Stomach (tissue), 4 donors: Measurements from ENCODE around the gene TP53I13.

Experiments used
- CTCF ChIP-seq, 7 experiments: fragments of 450-650 bp in 4 of 7; fragments of 200-600 bp in 3 of 7; sonication (generic) in 3 of 7; IDR thresholded peaks; one replicate each; pipeline ENCODE4 v1.5.1; 2016 to 2019; ENCODE audit warnings: antibody characterized with exemption in 7 of 7, control low read depth in 2 of 7, mild to moderate bottlenecking in 1 of 7
- POLR2A ChIP-seq, 4 donors: fragments of 450-650 bp; IDR thresholded peaks; one replicate each; pipeline ENCODE4 v1.6.1; 2016; ENCODE audit warnings: antibody characterized with exemption in 4 of 4, control low read depth in 2 of 4, mild to moderate bottlenecking in 1 of 4, moderate library complexity in 1 of 4

DNA sequence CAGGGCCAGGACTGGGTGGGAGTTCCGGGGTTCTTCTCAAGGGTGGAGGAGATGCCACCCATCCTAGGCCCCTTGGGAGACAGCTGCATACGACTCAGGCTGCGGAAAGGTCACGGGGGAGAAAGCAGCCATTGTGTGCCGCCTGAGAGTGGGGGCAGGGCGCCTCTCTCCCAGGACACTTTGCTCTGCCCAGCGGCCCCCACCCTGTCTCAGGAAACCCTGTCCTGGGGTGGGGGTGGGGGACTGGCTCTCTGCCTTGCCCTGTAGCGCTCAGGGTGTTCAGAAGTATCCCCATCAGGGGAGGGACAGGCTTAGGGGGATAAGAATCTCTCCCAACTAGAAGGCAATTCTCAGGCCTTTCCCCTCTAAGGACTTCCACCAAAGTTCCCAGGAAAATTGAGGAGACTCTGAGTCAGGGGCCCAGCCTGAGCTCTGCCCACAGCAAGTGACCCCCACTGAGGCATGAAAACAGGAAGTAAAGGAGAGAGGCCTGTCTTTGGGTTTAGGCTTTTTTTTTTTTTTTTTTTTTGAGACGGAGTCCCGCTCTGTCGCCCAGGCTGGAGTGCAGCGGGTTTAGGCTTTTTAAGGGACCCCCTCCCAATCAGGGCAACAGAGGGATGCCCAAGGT is 16.1 kb downstream of the TP53I13 start:
- TF ChIP-seq CTCF (IDR thresholded peaks at IDR 0.05) (no peak), POLR2A (IDR thresholded peaks at IDR 0.05) (no peak)
